T-helper 17 cell (primary cell): ENCODE measurements around the gene DNAH3. TPM values are rescaled to one million over a fixed set of nuclear protein-coding genes. Genes with fewer than 3 reads are reported as not detected.
"Not testable (repeated sequence)": the region's sequence is repeated elsewhere in the genome, so short reads cannot be mapped to it uniquely, and the experiment has no call there.

Experiments
- ATAC-seq: fragments of 150-1000 bp; cut with Tn5 transposase; 2 replicates; pipeline ENCODE4 v1.10.0; 2021; ENCODE audit warnings: mild to moderate bottlenecking, moderate library complexity
- DNase-seq, 3 donors: peaks; one replicate each; pipeline versions ENCODE4 v3.0.0 to v3.0.0-alpha.2; 2020 to 2021
- H3K9me3 ChIP-seq: one replicate; pipeline ENCODE4 v1.7.0; 2013; ENCODE audit warnings: low read length, mild to moderate bottlenecking; ENCODE audit not compliant: control insufficient read depth, poor library complexity, severe bottlenecking
- H3K27ac Mint-ChIP-seq: one replicate; pipeline ENCODE4 v1.8.0; 2022; ENCODE audit warnings: mild to moderate bottlenecking, moderate library complexity, mixed read lengths
- H3K27me3 Mint-ChIP-seq: one replicate; pipeline ENCODE4 v1.8.0; 2022; ENCODE audit warnings: mixed read lengths
- H3K36me3 Mint-ChIP-seq: one replicate; pipeline ENCODE4 v1.8.0; 2022; ENCODE audit warnings: low read depth, mixed read lengths
- H3K4me1 Mint-ChIP-seq: one replicate; pipeline ENCODE4 v1.8.0; 2022; ENCODE audit warnings: mild to moderate bottlenecking, mixed read lengths
- H3K4me3 Mint-ChIP-seq: one replicate; pipeline ENCODE4 v1.8.0; 2022; ENCODE audit warnings: mild to moderate bottlenecking, moderate library complexity, mixed read lengths
- total RNA-seq, 4 donors: library from RNA in 2 of 4; stranded (reverse) in 2 of 4; gene quantifications; one replicate each; pipeline ENCODE4 v1.2.3 and lab custom pipeline; 2022 to 2026

The DNAH3 gene
- total RNA-seq, 2 donors from 2014 or later: 0.10 TPM; not detected in 1

DNA sequence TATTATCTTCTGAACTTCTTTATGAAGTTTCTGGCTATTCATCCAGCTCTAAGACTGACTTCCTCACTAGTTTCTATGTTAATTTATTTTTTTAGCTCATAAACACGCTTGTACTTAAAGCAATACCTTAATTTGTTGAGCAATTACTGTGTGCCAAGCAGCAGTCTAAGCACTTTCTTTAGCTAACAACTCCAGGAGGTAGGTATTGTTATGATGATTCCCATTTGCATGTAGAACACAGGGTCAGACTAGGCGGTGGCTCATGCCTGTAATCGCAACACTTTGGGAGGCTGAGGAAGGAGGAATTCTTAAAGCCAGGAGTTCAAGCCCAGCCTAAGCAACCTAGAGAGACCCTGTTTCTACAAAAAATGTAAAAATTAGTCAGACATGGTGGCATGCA lies 19.8 kb downstream of the DNAH3 start:
- ATAC-seq (no peak), DNase-seq (no peak)
- peaks cover 3% of the 10 kb centered on the region for H3K36me3 Mint-ChIP-seq
- H3K27ac Mint-ChIP-seq: no peak overlapping the region
- peaks cover 2% of the 10 kb centered on the region for H3K4me1 Mint-ChIP-seq
- no peak overlapping the region for H3K4me3 Mint-ChIP-seq
- peaks cover 8% of the 10 kb centered on the region for H3K27me3 Mint-ChIP-seq
- H3K9me3 ChIP-seq: no peaks in the 10 kb centered on the region

DNA sequence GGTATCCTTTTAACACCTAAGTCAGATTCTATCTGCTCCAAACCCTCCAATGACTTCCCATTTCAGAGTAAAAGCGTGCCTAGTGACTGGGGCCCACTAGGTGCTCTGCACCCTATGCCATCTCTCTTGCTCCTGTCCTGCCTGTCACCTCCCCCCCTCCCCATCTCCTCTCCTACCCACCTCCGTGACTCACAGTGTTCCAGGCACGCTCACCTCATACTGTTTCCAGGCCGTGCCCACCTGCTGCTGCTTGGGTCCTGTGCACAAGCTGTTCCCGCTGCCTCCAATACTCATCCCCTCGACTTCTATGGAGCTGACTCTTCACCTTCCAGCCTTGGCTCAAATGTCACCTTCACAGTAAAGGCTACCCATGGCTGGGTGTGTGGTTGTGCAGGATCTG lies 21.7 kb downstream of the DNAH3 start:
- H3K4me3 Mint-ChIP-seq: no peak overlapping the region
- peaks cover 7% of the 10 kb centered on the region for H3K27me3 Mint-ChIP-seq
- ATAC-seq (no peak), DNase-seq (no peak)
- H3K9me3 ChIP-seq: no peaks in the 10 kb centered on the region
- peaks cover 7% of the 10 kb centered on the region for H3K36me3 Mint-ChIP-seq
- H3K4me1 Mint-ChIP-seq: peaks cover 2% of the 10 kb centered on the region
- no peak overlapping the region for H3K27ac Mint-ChIP-seq

DNA sequence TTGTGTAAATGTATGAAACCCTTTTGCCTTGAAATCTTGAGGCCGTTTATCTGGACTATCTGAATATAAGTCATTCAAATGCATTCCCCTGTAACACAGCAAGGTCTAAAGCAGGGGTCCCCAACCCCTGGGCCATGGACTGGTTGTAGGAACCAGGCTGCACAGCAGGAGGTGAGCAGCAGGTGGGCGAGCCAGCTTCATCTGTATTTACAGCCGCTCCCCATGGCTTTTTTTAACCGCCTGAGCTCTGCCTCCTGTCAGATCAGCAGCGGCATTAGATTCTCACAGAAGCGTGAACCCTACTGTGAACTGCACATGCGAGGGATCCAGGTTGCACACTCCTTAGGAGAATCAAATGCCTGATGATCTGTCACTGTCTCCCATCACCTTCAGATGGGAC lies 24.1 kb downstream of the DNAH3 start:
- Mint-ChIP-seq H3K27me3 (peaks cover 7% of the 10 kb centered on the region), H3K36me3 (peaks cover 7% of the 10 kb centered on the region), H3K4me3 (no peak overlapping the region), H3K4me1 (peaks cover 2% of the 10 kb centered on the region), H3K27ac (no peak overlapping the region)
- ATAC-seq (no peak), DNase-seq (no peak)
- no peaks in the 10 kb centered on the region for H3K9me3 ChIP-seq

DNA sequence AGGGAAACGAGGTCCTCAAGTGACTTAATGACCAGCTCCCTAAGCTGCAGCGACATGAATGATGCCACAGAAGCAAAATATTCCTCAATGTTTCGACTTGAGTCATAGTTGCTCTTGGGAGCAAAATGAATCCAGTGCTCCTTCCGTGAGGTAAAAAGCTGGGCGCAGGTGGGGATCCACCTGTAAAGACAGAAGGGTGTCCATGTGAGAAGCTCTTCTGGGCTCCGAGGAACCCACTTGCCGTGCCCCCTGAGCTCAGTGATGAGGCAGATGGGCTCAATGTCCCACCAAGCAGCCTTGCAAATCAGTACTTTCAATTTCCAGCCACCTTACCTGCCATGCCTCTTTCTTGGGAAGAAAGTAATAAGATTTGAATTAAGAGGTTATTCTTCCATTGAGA lies 25.5 kb downstream of the DNAH3 start:
- no peaks in the 10 kb centered on the region for H3K9me3 ChIP-seq
- Mint-ChIP-seq H3K36me3 (peaks cover 10% of the 10 kb centered on the region), H3K4me3 (no peak overlapping the region), H3K27ac (no peak overlapping the region), H3K4me1 (no peaks in the 10 kb centered on the region), H3K27me3 (peaks cover 7% of the 10 kb centered on the region)
- ATAC-seq: no peak
- DNase-seq: no peak

DNA sequence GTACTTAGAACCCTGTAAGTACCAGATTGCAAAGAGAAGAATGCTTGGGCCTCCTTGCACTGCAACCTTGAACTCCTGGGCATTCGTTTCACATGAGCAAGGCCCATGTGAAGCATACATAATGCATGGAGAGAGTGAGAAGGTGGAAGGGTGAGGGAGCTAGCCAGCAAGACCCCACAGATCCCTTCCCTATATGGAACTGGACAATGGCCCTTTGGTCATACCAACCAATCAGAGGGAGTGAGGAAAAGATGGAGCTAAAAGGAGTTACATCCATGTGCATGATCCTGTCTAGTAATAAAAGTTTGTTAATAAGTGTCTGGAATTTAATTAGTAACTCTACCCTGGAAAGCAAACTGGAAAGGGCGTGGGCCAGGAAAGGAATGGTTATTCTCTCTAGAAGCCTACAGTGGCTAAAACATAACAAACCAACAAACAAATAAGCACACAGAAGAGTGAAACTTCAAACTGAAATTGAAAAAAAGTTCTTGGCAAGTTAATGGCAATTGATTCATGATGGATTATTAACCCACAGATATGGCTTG lies 29.6 kb downstream of the DNAH3 start:
- no peak for ATAC-seq
- Mint-ChIP-seq H3K27ac (no peak overlapping the region), H3K4me1 (peaks cover 10% of the 10 kb centered on the region), H3K27me3 (no peaks in the 10 kb centered on the region), H3K4me3 (no peak overlapping the region), H3K36me3 (peaks cover 9% of the 10 kb centered on the region)
- no peaks in the 10 kb centered on the region for H3K9me3 ChIP-seq
- DNase-seq: no peak

DNA sequence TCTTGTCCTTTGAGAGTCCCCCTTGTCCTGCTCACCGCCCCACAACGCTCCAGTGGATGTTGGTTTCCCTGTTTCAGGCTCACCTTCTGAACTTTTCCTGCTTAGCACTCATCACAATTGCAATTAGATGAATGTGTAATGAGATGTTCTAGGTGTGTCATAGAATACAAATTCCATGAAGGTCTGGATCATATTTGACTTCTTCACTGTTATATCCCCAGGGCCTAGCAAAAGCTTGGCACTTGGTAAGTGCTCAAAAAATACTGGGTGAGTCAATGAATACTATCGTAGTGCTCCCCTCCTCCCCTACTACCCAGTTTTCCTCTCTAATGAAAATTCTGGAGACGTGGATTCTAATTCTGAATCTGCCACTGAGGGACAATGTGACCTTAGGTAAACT lies 33.1 kb downstream of the DNAH3 start:
- Mint-ChIP-seq H3K27ac (peak overlapping the region; percentile 8), H3K4me1 (peaks cover 10% of the 10 kb centered on the region), H3K4me3 (no peak overlapping the region), H3K27me3 (no peaks in the 10 kb centered on the region), H3K36me3 (peaks cover 5% of the 10 kb centered on the region)
- ATAC-seq (no peak), DNase-seq (no peak)
- no peaks in the 10 kb centered on the region for H3K9me3 ChIP-seq

DNA sequence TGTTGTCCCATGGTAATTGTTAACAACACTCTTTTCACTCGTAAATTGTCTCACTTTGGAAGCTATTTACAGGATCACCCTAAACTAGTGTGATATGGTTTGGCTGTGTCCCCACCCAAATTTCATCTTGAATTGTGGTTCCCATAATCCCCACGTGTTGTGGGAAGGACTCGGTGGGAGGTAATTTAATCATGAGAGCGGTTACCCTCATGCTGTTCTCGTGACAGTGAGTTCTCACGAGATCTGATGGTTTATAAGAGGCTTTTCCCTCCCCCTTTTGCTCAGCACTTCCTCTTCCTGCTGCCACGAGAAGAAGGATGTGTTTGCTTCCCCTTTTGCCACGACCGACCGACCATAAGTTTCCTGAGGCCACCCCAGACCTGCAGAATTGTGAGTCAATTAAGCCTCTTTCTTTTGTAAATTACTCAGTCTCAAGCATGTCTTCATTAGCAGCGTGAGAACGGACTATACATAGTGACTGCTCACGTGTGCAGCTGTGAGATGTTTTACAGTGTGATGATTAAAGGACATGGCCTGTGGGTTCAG lies 34.4 kb downstream of the DNAH3 start:
- H3K36me3 Mint-ChIP-seq: peaks cover 5% of the 10 kb centered on the region

DNA sequence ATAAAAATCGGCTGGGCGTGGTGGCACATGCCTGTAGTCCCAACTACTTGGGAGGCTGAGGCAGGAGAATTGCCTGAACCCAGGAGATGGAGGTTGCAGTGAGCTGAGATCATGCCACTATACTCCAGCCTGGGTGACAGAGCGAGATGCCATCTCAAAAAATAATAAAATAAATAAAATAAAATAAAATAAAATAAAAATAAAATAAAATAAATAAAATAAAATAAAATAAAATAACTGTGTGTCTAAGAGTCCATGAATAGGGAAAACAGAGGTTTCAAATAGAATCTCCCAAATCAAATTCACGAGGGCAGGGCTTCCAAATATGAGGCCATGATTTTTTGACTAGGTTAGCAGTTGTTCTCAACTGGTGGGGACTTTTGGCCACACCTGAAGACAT lies 35.1 kb downstream of the DNAH3 start:
- not testable (repeated sequence) for DNase-seq, H3K4me3 Mint-ChIP-seq

More for the DNA sequence above, 34.4 kb downstream of the DNAH3 start:
- H3K4me3 Mint-ChIP-seq: peak overlapping the region; percentile 61
- peaks cover 10% of the 10 kb centered on the region for H3K4me1 Mint-ChIP-seq
- H3K27me3 Mint-ChIP-seq: peaks cover 8% of the 10 kb centered on the region
- DNase-seq (no peak), ATAC-seq (no peak)
- H3K27ac Mint-ChIP-seq: peak overlapping the region; percentile 56
- no peaks in the 10 kb centered on the region for H3K9me3 ChIP-seq

DNA sequence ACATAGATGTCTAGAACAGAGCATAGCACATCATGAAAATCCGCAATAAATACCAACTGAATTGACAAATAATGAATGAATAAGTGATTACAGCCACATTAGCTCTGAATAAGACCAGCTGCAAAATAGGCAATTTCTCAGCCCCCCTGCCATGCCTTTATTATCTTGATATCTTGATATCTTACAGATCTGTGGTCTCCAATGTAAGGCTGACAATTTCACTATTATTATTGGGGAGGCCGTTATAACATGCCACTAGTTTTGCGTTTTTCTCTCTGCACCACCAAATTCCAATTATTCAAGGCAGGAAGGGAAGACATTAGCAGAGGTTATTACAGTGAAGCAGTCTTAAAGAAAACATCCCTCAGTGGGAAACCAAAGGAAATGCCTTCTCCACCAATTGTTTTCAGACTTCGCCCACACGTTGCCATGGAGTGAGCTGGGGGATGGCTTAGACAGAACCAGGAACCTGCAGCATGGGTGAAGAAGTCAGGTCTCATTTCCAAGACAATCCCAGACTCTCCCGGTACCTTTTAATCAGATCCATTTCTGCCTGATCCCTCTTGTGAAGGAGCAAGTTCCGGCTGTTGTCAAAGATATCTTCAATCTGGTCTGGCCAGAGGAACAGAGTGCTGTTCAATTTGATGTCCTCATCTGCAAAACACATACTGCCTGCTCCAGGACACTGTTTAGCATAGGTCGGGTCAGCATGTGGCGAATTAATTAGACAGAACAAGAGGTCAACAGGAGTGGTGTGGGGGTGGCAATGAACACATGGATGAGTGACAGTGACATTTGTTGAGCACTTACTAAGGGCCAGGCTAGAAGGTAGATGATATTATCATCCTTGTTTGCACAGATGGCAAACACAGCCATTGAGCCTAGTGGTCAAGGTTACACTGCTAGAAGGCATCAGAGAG lies 46.4 kb downstream of the DNAH3 start:
- Mint-ChIP-seq H3K27me3 (peaks cover 46% of the 10 kb centered on the region), H3K4me3 (no peak overlapping the region), H3K27ac (no peak overlapping the region), H3K36me3 (no peaks in the 10 kb centered on the region), H3K4me1 (no peaks in the 10 kb centered on the region)
- no peak for ATAC-seq
- no peak for DNase-seq
- H3K9me3 ChIP-seq: no peaks in the 10 kb centered on the region

More for the DNA sequence above, 35.1 kb downstream of the DNAH3 start:
- H3K9me3 ChIP-seq, H3K4me1 Mint-ChIP-seq, H3K27ac Mint-ChIP-seq, H3K36me3 Mint-ChIP-seq, ATAC-seq: not testable (repeated sequence)
- peaks cover 11% of the 10 kb centered on the region for H3K27me3 Mint-ChIP-seq

DNA sequence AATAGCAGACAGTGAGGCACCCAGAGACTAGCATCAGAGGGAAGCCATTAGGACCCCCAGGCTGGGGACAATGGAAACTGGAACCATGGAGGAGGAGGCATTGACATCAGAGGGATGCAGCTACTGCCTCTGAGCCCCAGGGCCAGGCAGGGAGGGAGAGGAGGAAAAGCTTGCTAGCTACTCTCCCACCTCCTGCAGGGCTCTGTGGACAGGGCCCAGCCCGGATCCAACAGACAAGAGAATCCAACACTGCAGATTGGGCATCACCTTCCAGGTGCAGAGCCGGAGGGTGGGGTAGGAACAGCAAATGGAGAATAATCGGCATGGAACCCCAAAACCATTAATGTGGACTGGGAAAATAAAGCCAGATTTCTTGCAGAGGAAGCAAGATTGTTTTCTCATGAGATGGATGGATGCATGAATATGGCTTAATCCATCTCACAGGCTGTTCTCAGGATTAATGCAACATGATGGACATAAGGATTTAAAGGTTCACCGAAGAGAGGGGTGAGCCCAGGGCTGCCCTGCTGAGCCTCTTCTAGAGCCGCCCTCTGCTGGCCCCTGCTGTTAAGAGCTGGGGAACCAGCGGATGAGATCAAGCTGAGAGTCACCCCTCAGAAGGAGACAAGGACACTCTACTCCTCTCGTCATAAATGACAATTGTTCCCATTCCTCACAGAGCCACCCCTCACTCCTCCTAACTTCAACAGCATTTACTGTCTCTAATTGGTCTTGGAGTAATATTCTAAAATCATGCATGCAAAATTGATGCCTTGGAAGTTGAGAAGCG lies 48.8 kb downstream of the DNAH3 start:
- Mint-ChIP-seq H3K4me1 (no peaks in the 10 kb centered on the region), H3K27me3 (peaks cover 68% of the 10 kb centered on the region), H3K36me3 (no peaks in the 10 kb centered on the region), H3K4me3 (no peak overlapping the region), H3K27ac (no peak overlapping the region)
- DNase-seq (peak in 1 of 3 donors; percentile 5), ATAC-seq (peak; percentile 36)
- H3K9me3 ChIP-seq: no peaks in the 10 kb centered on the region

DNA sequence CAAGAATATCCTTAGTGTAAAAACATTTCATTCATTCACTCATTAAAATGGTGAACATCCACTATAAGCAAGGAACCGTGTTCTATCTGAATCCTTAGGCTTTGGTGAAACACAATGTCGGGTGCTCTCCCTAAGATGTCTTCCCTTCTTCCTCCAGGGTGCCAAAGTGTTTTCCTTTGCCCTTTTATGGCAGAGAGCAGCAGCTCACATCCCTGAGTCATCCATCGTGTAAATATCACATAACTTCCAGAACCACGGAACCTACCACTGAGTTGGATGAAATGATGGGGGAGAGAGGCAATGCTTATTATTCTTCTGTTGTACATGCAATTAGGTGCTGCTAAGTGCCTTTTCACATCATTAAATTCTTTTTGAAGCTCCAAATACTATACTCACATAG lies 50.2 kb downstream of the DNAH3 start:
- Mint-ChIP-seq H3K36me3 (no peaks in the 10 kb centered on the region), H3K27ac (no peak overlapping the region), H3K4me3 (no peak overlapping the region), H3K27me3 (peaks cover 75% of the 10 kb centered on the region), H3K4me1 (no peaks in the 10 kb centered on the region)
- DNase-seq (no peak), ATAC-seq (no peak)
- H3K9me3 ChIP-seq: no peaks in the 10 kb centered on the region

DNA sequence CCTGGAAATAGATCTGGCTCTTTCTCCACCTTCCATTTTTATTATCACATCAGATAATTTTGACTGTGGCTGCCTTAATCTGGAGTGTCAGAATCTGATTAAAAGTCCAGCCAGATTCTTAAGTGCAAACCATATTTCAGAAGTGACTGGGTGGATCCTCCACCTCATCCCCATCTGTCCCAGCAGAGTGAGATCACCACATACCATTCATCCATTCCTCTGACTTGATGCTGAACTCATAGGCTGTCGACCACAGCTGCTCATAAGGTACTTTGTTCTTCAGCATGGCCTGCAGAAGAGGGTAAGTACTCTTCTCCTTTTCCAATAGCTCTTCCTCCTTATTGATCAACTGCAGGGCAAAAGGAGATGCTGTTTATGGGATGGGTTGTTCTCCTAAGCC lies 53.5 kb downstream of the DNAH3 start:
- H3K9me3 ChIP-seq: no peaks in the 10 kb centered on the region
- H3K27me3 Mint-ChIP-seq: peaks cover 54% of the 10 kb centered on the region
- H3K27ac Mint-ChIP-seq: no peak overlapping the region
- no peak overlapping the region for H3K4me3 Mint-ChIP-seq
- H3K36me3 Mint-ChIP-seq: peaks cover 2% of the 10 kb centered on the region
- H3K4me1 Mint-ChIP-seq: no peaks in the 10 kb centered on the region
- no peak for DNase-seq
- ATAC-seq: no peak

DNA sequence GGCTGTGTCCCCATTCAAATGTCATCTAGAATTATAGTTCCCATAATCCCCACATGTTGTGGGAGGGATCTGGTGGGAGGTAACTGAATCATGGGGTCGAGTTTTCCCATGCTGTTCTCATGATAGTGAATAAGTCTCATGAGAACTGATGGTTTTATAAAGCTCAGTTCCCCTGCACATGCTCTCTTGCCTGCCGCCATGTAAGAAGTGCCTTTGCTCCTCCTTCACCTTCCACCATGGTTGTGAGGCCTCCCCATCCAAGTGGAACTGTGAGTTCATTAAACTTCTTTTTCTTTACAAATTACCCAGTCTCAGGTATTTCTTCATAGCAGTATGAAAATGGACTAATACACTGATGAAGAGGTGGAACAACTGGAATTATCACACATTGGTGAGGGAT lies 55.9 kb downstream of the DNAH3 start:
- DNase-seq, ATAC-seq, H3K27ac Mint-ChIP-seq, H3K36me3 Mint-ChIP-seq, H3K4me1 Mint-ChIP-seq, H3K9me3 ChIP-seq, H3K4me3 Mint-ChIP-seq: not testable (repeated sequence)
- H3K27me3 Mint-ChIP-seq: peaks cover 40% of the 10 kb centered on the region
